ENCODE results near the gene HERC3. TPM values are rescaled to one million over a fixed set of nuclear protein-coding genes. Genes with fewer than 3 reads are reported as not detected.

HERC3 gene
- total and polyA plus RNA-seq, 2 donors (not counting 3 experiments of a cell fraction or from before 2014, with no cell fraction given), result 6.3 to 21.2 TPM

DNA sequence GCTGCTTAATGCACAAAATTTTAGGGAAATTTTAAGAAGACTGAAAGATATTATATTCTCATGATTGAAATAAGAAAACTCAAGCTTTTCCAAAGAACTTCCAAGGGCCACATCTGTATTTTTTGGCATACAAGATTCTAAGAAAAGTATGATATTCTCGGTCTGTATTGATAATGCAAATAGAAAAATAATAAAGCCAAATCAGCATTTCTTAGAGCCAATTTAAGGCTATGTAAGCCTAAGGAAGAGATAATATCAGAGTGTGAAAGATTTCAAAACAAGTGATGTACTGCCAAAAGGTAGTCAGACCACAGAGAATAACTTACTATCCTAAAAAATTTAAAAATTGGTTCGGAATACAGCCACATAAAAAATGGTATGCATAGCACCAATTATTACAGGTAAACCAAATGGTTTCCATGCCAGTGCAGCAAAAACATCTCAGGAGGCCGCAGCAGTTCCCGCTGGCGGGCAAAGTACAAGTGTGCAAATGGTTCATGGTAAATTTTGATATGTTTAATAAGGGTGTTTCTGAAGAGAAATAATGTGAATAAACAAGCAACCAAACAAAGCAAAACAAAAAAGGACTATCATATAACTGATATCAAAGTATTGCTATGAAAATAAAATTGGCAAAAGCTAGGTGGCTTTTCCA, 140.6 kb downstream of the HERC3 start:
- Histone ChIP-seq H3K9me1 (replicated peaks; ENCODE audit: control insufficient read depth, extremely low read depth, insufficient read depth, low read length) (no peaks in the 10 kb centered on the region), H4K20me1 (replicated peaks; ENCODE audit: control insufficient read depth, extremely low read depth, insufficient read depth, low read length) (no peaks in the 10 kb centered on the region), H3K9ac (replicated peaks; ENCODE audit: extremely low read depth, insufficient read depth, low read length) (no peak overlapping the region), H3K36me3 (ENCODE audit: control insufficient read depth in 2 of 2, extremely low read depth in 1 of 2, insufficient read depth in 2 of 2, low read length in 2 of 2) (peaks cover 0 to 6% of the 10 kb centered on the region in 2 experiments), H3K4me2 (ENCODE audit: insufficient read depth, low read length) (no peak overlapping the region), H3K27me3 (ENCODE audit: control insufficient read depth in 2 of 2, insufficient read depth in 2 of 2, low read length in 2 of 2) (no peaks in the 10 kb centered on the region), H3K79me2 (ENCODE audit: control insufficient read depth, insufficient read depth, low read length) (no peaks in the 10 kb centered on the region), H3K27ac (ENCODE audit: insufficient read depth, low read depth, low read length) (no peak overlapping the region), H3K4me3 (replicated peaks in 1 of 3; ENCODE audit: insufficient read depth in 1 of 3, low read depth in 1 of 3, low read length in 3 of 3) (no peak overlapping the region), H3K9me3 (replicated peaks; ENCODE audit: control insufficient read depth, insufficient read depth, low read length) (no peaks in the 10 kb centered on the region), H3K4me1 (ENCODE audit: control insufficient read depth, extremely low read depth, insufficient read depth, low read length) (peaks cover 8% of the 10 kb centered on the region), H2AFZ (ENCODE audit: low read depth, low read length) (no peak overlapping the region)
- intact Hi-C loops (cut with micrococcal nuclease) (no loop called here), dilution Hi-C loops (cut with MboI; ENCODE audit: extremely low pct_ligation_motif_present, low sequenced_read_pairs) (no loop called here)
- no peak for DNase-seq (ENCODE audit: low read depth, low spot score)
- BruUV-seq (replicated peaks), result no TSS peak
- CTCF ChIA-PET, result no interaction called here
- TF ChIP-seq FOS (IDR thresholded peaks at IDR 0.05; ENCODE audit: borderline replicate concordance, insufficient read depth, low read length) (no peak), EZH2 (IDR thresholded peaks at IDR 0.05; ENCODE audit: borderline replicate concordance, low read depth, low read length, severe bottlenecking) (no peak), JUN (IDR thresholded peaks at IDR 0.05; ENCODE audit: borderline replicate concordance, insufficient read depth, insufficient read length, low read depth) (no peak), POLR2AphosphoS5 (IDR thresholded peaks at IDR 0.05; ENCODE audit: insufficient read depth, low read depth, low read length) (no peak), GATA2 (IDR thresholded peaks at IDR 0.05; ENCODE audit: insufficient read depth, insufficient read length, low read depth, low read length) (no peak), POLR2A (IDR thresholded peaks at IDR 0.05; ENCODE audit: low read depth, low read length) (no peak), MYC (IDR thresholded peaks at IDR 0.05; ENCODE audit: low read depth, low read length) (no peak)
- TF ChIP-seq, protein P1, sequence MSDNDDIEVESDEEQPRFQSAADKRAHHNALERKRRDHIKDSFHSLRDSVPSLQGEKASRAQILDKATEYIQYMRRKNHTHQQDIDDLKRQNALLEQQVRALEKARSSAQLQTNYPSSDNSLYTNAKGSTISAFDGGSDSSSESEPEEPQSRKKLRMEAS (IDR thresholded peaks at IDR 0.05; ENCODE audit: insufficient read depth, insufficient read length), result no peak
- TF ChIP-seq, protein P2, sequence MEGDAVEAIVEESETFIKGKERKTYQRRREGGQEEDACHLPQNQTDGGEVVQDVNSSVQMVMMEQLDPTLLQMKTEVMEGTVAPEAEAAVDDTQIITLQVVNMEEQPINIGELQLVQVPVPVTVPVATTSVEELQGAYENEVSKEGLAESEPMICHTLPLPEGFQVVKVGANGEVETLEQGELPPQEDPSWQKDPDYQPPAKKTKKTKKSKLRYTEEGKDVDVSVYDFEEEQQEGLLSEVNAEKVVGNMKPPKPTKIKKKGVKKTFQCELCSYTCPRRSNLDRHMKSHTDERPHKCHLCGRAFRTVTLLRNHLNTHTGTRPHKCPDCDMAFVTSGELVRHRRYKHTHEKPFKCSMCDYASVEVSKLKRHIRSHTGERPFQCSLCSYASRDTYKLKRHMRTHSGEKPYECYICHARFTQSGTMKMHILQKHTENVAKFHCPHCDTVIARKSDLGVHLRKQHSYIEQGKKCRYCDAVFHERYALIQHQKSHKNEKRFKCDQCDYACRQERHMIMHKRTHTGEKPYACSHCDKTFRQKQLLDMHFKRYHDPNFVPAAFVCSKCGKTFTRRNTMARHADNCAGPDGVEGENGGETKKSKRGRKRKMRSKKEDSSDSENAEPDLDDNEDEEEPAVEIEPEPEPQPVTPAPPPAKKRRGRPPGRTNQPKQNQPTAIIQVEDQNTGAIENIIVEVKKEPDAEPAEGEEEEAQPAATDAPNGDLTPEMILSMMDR (IDR thresholded peaks at IDR 0.05; ENCODE audit: extremely low read depth in 1 of 2, insufficient read depth in 1 of 2, low read depth in 1 of 2, low read length in 2 of 2), result no peak
- POLR2A ChIA-PET, result no interaction called here
- FAIRE-seq, result no peak

Data from endothelial cell of umbilical vein (primary cell).